ENCODE measurements around the gene FGD5.
A peak's percentile ranks its signal among the peaks of the same experiment; 100 is the strongest.

- TF ChIP-seq CTCF (IDR thresholded peaks at IDR 0.05; ENCODE audit: low read length) (peak; percentile 94), EZH2phosphoT487 (IDR thresholded peaks at IDR 0.05; ENCODE audit: low read length) (no peak), EZH2 (optimal IDR thresholded peaks at IDR 0.05; ENCODE audit: low read depth, low read length) (no peak)
Observed at GRCh38 chr3:14921034-14921616, 102.4 kb downstream of the FGD5 start.
